ENCODE results near the gene GAK.

GRCh38 chr4:801436-802124 lies 130.5 kb downstream of the GAK start:
- TF ChIP-seq EZH2 (IDR thresholded peaks at IDR 0.05; ENCODE audit: insufficient read depth, low read length) = no peak
- TF ChIP-seq, protein P1, sequence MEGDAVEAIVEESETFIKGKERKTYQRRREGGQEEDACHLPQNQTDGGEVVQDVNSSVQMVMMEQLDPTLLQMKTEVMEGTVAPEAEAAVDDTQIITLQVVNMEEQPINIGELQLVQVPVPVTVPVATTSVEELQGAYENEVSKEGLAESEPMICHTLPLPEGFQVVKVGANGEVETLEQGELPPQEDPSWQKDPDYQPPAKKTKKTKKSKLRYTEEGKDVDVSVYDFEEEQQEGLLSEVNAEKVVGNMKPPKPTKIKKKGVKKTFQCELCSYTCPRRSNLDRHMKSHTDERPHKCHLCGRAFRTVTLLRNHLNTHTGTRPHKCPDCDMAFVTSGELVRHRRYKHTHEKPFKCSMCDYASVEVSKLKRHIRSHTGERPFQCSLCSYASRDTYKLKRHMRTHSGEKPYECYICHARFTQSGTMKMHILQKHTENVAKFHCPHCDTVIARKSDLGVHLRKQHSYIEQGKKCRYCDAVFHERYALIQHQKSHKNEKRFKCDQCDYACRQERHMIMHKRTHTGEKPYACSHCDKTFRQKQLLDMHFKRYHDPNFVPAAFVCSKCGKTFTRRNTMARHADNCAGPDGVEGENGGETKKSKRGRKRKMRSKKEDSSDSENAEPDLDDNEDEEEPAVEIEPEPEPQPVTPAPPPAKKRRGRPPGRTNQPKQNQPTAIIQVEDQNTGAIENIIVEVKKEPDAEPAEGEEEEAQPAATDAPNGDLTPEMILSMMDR (IDR thresholded peaks at IDR 0.05; ENCODE audit: insufficient read depth, low read depth, low read length) = no peak

Data from astrocyte (in vitro differentiated cells and primary cell).